ENCODE results near the gene CHD1. TPM values are rescaled to one million over a fixed set of nuclear protein-coding genes. Genes with fewer than 3 reads are reported as not detected.

Gene CHD1
- total RNA-seq, 1 donor from 2014 or later = 91.1 TPM

- peak; percentile 27 for DNase-seq (ENCODE audit: low read depth)
Observed at GRCh38 chr5:98936948-98937715, 8.3 kb upstream of the CHD1 start.

GRCh38 chr5:98935206-98935605 lies 6.4 kb upstream of the CHD1 start:
- DNase-seq (ENCODE audit: low read depth) = no peak

- peak; percentile 68 for DNase-seq (ENCODE audit: low read depth)
Observed at GRCh38 chr5:98934546-98934945, 5.7 kb upstream of the CHD1 start.

- DNase-seq (ENCODE audit: low read depth) = no peak
Observed at GRCh38 chr5:98933445-98934072, 4.8 kb upstream of the CHD1 start.

GRCh38 chr5:98930972-98931762 lies 2.4 kb upstream of the CHD1 start:
- DNase-seq (ENCODE audit: low read depth) = no peak

- DNase-seq (ENCODE audit: low read depth) = no peak
Observed at GRCh38 chr5:98929710-98930298, 997 bp upstream of the CHD1 start.

GRCh38 chr5:98927989-98928872 lies 576 bp downstream of the CHD1 start:
- DNase-seq (ENCODE audit: low read depth) = no peak

GRCh38 chr5:98927242-98927988 lies 1.4 kb downstream of the CHD1 start:
- DNase-seq (ENCODE audit: low read depth) = peak; percentile 65

GRCh38 chr5:98923966-98924365 lies 4.8 kb downstream of the CHD1 start:
- DNase-seq (ENCODE audit: low read depth) = no peak

- DNase-seq (ENCODE audit: low read depth) = no peak
Observed at GRCh38 chr5:98921947-98922505, 6.8 kb downstream of the CHD1 start.

- no peak for DNase-seq (ENCODE audit: low read depth)
Observed at GRCh38 chr5:98917433-98917832, 11.4 kb downstream of the CHD1 start.

GRCh38 chr5:98916540-98916939 lies 12.3 kb downstream of the CHD1 start:
- DNase-seq (ENCODE audit: low read depth) = no peak

GRCh38 chr5:98913911-98914310 lies 14.9 kb downstream of the CHD1 start:
- no peak for DNase-seq (ENCODE audit: low read depth)

GRCh38 chr5:98911280-98912040 lies 17.3 kb downstream of the CHD1 start:
- DNase-seq (ENCODE audit: low read depth) = no peak

- no peak for DNase-seq (ENCODE audit: low read depth)
Observed at GRCh38 chr5:98909363-98909762, 19.4 kb downstream of the CHD1 start.

GRCh38 chr5:98907951-98908350 lies 20.9 kb downstream of the CHD1 start:
- DNase-seq (ENCODE audit: low read depth) = no peak

- DNase-seq (ENCODE audit: low read depth) = peak; percentile 25
Observed at GRCh38 chr5:98906756-98907355, 22.0 kb downstream of the CHD1 start.

GRCh38 chr5:98905857-98906688 lies 22.7 kb downstream of the CHD1 start:
- peak; percentile 68 for DNase-seq (ENCODE audit: low read depth)
